Smooth muscle cell (in vitro differentiated cells): ENCODE data around the gene PLG. TPM values are rescaled to one million over a fixed set of nuclear protein-coding genes. Genes with fewer than 3 reads are reported as not detected.
A peak's percentile ranks its signal among the peaks of the same experiment; 100 is the strongest.
"Not testable (repeated sequence)": the region's sequence is repeated elsewhere in the genome, so short reads cannot be mapped to it uniquely, and the experiment has no call there.

Source experiments
- DNase-seq: peaks from one replicate; lab custom pipeline; 2025; ENCODE audit not compliant: unreplicated experiment; lab: John Stamatoyannopoulos, UW
- H2AFZ ChIP-seq: fragments of 200-600 bp; sonication (generic); 2 replicates; pipeline ENCODE4 v1.6.0; 2016; ENCODE audit warnings: antibody characterized with exemption, low read depth, mild to moderate bottlenecking
- H3F3A ChIP-seq: fragments of 200-600 bp; sonication (generic); 2 replicates; pipeline ENCODE4 v1.6.0; 2017; ENCODE audit warnings: antibody characterized with exemption, low read depth
- H3K27ac ChIP-seq: fragments of 200-600 bp; sonication (generic); 2 replicates; pipeline ENCODE4 v1.5.1; 2016; ENCODE audit warnings: low read depth, mild to moderate bottlenecking
- H3K27me3 ChIP-seq: fragments of 200-600 bp; sonication (generic); 2 replicates; pipeline ENCODE4 v1.6.1; 2016; ENCODE audit warnings: low read depth, mild to moderate bottlenecking
- H3K36me3 ChIP-seq: fragments of 200-600 bp; sonication (generic); 2 replicates; pipeline ENCODE4 v1.5.1; 2016; ENCODE audit warnings: low read depth
- H3K4me1 ChIP-seq: fragments of 200-600 bp; sonication (generic); 2 replicates; pipeline ENCODE4 v1.5.1; 2016; ENCODE audit warnings: low read depth
- H3K4me2 ChIP-seq: fragments of 200-600 bp; sonication (generic); 2 replicates; pipeline ENCODE4 v1.6.0; 2016; ENCODE audit warnings: mild to moderate bottlenecking
- H3K4me3 ChIP-seq: fragments of 200-600 bp; sonication (generic); 2 replicates; pipeline ENCODE4 v1.5.1; 2016; ENCODE audit warnings: mild to moderate bottlenecking
- H3K79me2 ChIP-seq: fragments of 200-600 bp; sonication (generic); 2 replicates; pipeline ENCODE4 v1.6.0; 2016; ENCODE audit warnings: low read depth, mild to moderate bottlenecking
- H3K9ac ChIP-seq: fragments of 200-600 bp; sonication (generic); 2 replicates; pipeline ENCODE4 v1.6.0; 2016; ENCODE audit warnings: low read depth
- H3K9me3 ChIP-seq: fragments of 200-600 bp; sonication (generic); replicated peaks from 2 replicates; pipeline ENCODE4 v1.5.1; 2016; ENCODE audit warnings: low read depth
- H4K20me1 ChIP-seq: fragments of 200-600 bp; sonication (generic); 2 replicates; pipeline ENCODE4 v1.6.0; 2016; ENCODE audit warnings: low read depth
- CTCF ChIP-seq: fragments of 200-600 bp; sonication (generic); IDR thresholded peaks from 2 replicates; pipeline ENCODE4 v1.5.1; 2017; ENCODE audit warnings: borderline replicate concordance, mild to moderate bottlenecking, antibody characterized with exemption; ENCODE audit not compliant: insufficient read depth, poor library complexity, severe bottlenecking
- WGBS: methylation state at CpG from one replicate; pipeline ENCODE4 v1.1.7; 2016; ENCODE audit warnings: low lambda C conversion rate; 5-methylcytosine and 5-hydroxymethylcytosine counted together
- polyA plus RNA-seq: library from polyadenylated mRNA; unstranded; fragments of >200 nt; fragmentation: Nextera tagmentation; extraction: Ambion mirVana; gene quantifications from 2 replicates; pipeline ENCODE4 v1.2.1, GENCODE V29; 2016
- total RNA-seq: library from RNA; depleted of rRNA; stranded (reverse); fragments of >200 nt; gene quantifications from 2 replicates; pipeline ENCODE4 v1.2.3, GENCODE V29; 2014

Gene PLG
- total and polyA plus RNA-seq, 2 experiments from 2014 or later = 1.5 TPM; not detected in 1

GRCh38 chr6:160678230-160678629 lies 23.8 kb upstream of the PLG start:
- Histone ChIP-seq H3K79me2 (no peaks in the 10 kb centered on the region), H3K4me2 (no peak overlapping the region), H3K9ac (no peak overlapping the region), H3F3A (no peaks in the 10 kb centered on the region), H3K27me3 (peaks cover 28% of the 10 kb centered on the region), H4K20me1 (no peaks in the 10 kb centered on the region), H3K27ac (no peak overlapping the region), H3K36me3 (no peaks in the 10 kb centered on the region), H3K4me3 (no peak overlapping the region), H2AFZ (no peak overlapping the region), H3K4me1 (no peaks in the 10 kb centered on the region), H3K9me3 (no peaks in the 10 kb centered on the region)
- WGBS = 87% methylated on average over 4 of the region's 4 CpGs
- TF ChIP-seq CTCF = no peak
- DNase-seq = no peak

GRCh38 chr6:160678744-160679401 lies 23.2 kb upstream of the PLG start:
- Histone ChIP-seq H4K20me1 (no peaks in the 10 kb centered on the region), H3K36me3 (no peaks in the 10 kb centered on the region), H3K27me3 (peaks cover 28% of the 10 kb centered on the region), H2AFZ (no peak overlapping the region), H3K4me1 (no peaks in the 10 kb centered on the region), H3K4me2 (peak overlapping the region; percentile 51), H3K9ac (no peak overlapping the region), H3K27ac (no peak overlapping the region), H3F3A (no peaks in the 10 kb centered on the region), H3K9me3 (no peaks in the 10 kb centered on the region), H3K79me2 (no peaks in the 10 kb centered on the region), H3K4me3 (peak overlapping the region; percentile 32)
- no peak for TF ChIP-seq CTCF
- no peak for DNase-seq
- 48% methylated on average over 33 of the region's 42 CpGs for WGBS

- DNase-seq = no peak
- H3K9ac ChIP-seq = no peak overlapping the region
- H3K4me2 ChIP-seq = peak overlapping the region; percentile 51
Measured at GRCh38 chr6:160679402-160679769, 22.7 kb upstream of the PLG start.

GRCh38 chr6:160685101-160685761 lies 16.8 kb upstream of the PLG start:
- not testable (repeated sequence) for H3K4me3 ChIP-seq, H3F3A ChIP-seq, H2AFZ ChIP-seq, H3K9ac ChIP-seq, H4K20me1 ChIP-seq, H3K27ac ChIP-seq, H3K4me2 ChIP-seq, H3K27me3 ChIP-seq, H3K36me3 ChIP-seq, DNase-seq, H3K9me3 ChIP-seq, H3K4me1 ChIP-seq, H3K79me2 ChIP-seq
- WGBS = 87% methylated on average over 31 of the region's 32 CpGs

More at GRCh38 chr6:160679402-160679769, 22.7 kb upstream of the PLG start:
- no peaks in the 10 kb centered on the region for H4K20me1 ChIP-seq
- peaks cover 28% of the 10 kb centered on the region for H3K27me3 ChIP-seq
- H3K4me3 ChIP-seq = peak overlapping the region; percentile 32
- no peak overlapping the region for H3K27ac ChIP-seq
- H3K36me3 ChIP-seq = no peaks in the 10 kb centered on the region
- H2AFZ ChIP-seq = no peak overlapping the region
- WGBS = 21% methylated on average over 13 of the region's 14 CpGs
- H3K9me3 ChIP-seq = no peaks in the 10 kb centered on the region
- H3F3A ChIP-seq = no peaks in the 10 kb centered on the region
- peak; percentile 19 for TF ChIP-seq CTCF
- no peaks in the 10 kb centered on the region for H3K79me2 ChIP-seq
- no peaks in the 10 kb centered on the region for H3K4me1 ChIP-seq
